Naive B cell (primary cell): ENCODE results near the gene AGL. TPM values are rescaled to one million over a fixed set of nuclear protein-coding genes. Genes with fewer than 3 reads are reported as not detected.
"Not testable (repeated sequence)": the region's sequence is repeated elsewhere in the genome, so short reads cannot be mapped to it uniquely, and the experiment has no call there.

Source experiments
- ATAC-seq, 2 donors: fragments of 150-1000 bp; cut with Tn5 transposase; 2 replicates each; pipeline ENCODE4 v1.10.0; 2021; ENCODE audit warnings: low read depth in 2 of 2, mild to moderate bottlenecking in 2 of 2, moderate library complexity in 2 of 2
- DNase-seq: peaks from one replicate; pipeline ENCODE4 v3.0.0; 2022
- H3K27ac Mint-ChIP-seq, 6 donors: one replicate each; pipeline ENCODE4 v1.8.0; 2020 to 2022; ENCODE audit warnings: mild to moderate bottlenecking in 6 of 6, mixed read lengths in 6 of 6, moderate library complexity in 5 of 6, inconsistent platforms in 2 of 6
- H3K27me3 Mint-ChIP-seq, 3 donors: one replicate each; pipeline ENCODE4 v1.8.0; 2021 to 2022; ENCODE audit warnings: mixed read lengths in 3 of 3, mild to moderate bottlenecking in 1 of 3
- H3K36me3 Mint-ChIP-seq, 2 donors: one replicate each; pipeline ENCODE4 v1.8.0; 2020 to 2022; ENCODE audit warnings: mixed read lengths in 2 of 2, inconsistent platforms in 1 of 2, mild to moderate bottlenecking in 1 of 2
- H3K4me1 Mint-ChIP-seq, 3 donors: one replicate each; pipeline ENCODE4 v1.8.0; 2020 to 2022; ENCODE audit warnings: mixed read lengths in 3 of 3, inconsistent platforms in 1 of 3, mild to moderate bottlenecking in 1 of 3, moderate library complexity in 1 of 3
- H3K4me3 Mint-ChIP-seq, 8 donors: one replicate each; pipeline ENCODE4 v1.8.0; 2020 to 2022; ENCODE audit warnings: mild to moderate bottlenecking in 8 of 8, mixed read lengths in 8 of 8, moderate library complexity in 8 of 8, inconsistent platforms in 2 of 8
- H3K9me3 Mint-ChIP-seq, 7 donors: one replicate each; pipeline ENCODE4 v1.8.0; 2020 to 2022; ENCODE audit warnings: mixed read lengths in 7 of 7, mild to moderate bottlenecking in 5 of 7, inconsistent platforms in 2 of 7, moderate library complexity in 1 of 7
- polyA plus RNA-seq, 6 donors: library from polyadenylated mRNA; unstranded; fragments of 300-500 nt; fragmentation: Illumina TruSeq; gene quantifications; one replicate each; pipeline ENCODE4 v1.2.3, GENCODE V29; 2021; ENCODE audit warnings: low read depth in 6 of 6

The AGL gene
- polyA plus RNA-seq, 6 donors from 2014 or later: 6.9 to 12.7 (median 9.7) TPM

- not testable (repeated sequence) for H3K4me1 Mint-ChIP-seq, H3K9me3 Mint-ChIP-seq, H3K36me3 Mint-ChIP-seq, DNase-seq, ATAC-seq, H3K27ac Mint-ChIP-seq, H3K27me3 Mint-ChIP-seq
- peak overlapping the region in 1 of 8 donors; percentile 25 for H3K4me3 Mint-ChIP-seq
These were observed 110.1 kb downstream of the AGL start for GRCh38 chr1:99960260-99960659.

- Mint-ChIP-seq H3K27ac (no peak overlapping the region), H3K36me3 (peaks cover 0 to 4% of the 10 kb centered on the region in 2 donors), H3K27me3 (no peaks in the 10 kb centered on the region), H3K4me3 (no peak overlapping the region), H3K9me3 (no peaks in the 10 kb centered on the region), H3K4me1 (peaks cover 0 to 3% (median 1%) of the 10 kb centered on the region in 3 donors)
- no peak for DNase-seq
- no peak for ATAC-seq
These were observed 113.1 kb downstream of the AGL start for GRCh38 chr1:99963041-99963795.

GRCh38 chr1:99964806-99965205 lies 114.6 kb downstream of the AGL start:
- Mint-ChIP-seq H3K4me3 (no peak overlapping the region), H3K4me1 (peaks cover 4 to 16% (median 12%) of the 10 kb centered on the region in 3 donors), H3K36me3 (peaks cover 0 to 4% of the 10 kb centered on the region in 2 donors), H3K27me3 (no peaks in the 10 kb centered on the region), H3K27ac (no peak overlapping the region), H3K9me3 (no peaks in the 10 kb centered on the region)
- ATAC-seq (no peak), DNase-seq (no peak)

GRCh38 chr1:99965646-99966375 lies 115.7 kb downstream of the AGL start:
- Mint-ChIP-seq H3K4me3 (no peak overlapping the region), H3K27me3 (no peaks in the 10 kb centered on the region), H3K9me3 (no peaks in the 10 kb centered on the region), H3K4me1 (peaks cover 12 to 24% (median 18%) of the 10 kb centered on the region in 3 donors), H3K36me3 (peaks cover 0 to 4% of the 10 kb centered on the region in 2 donors), H3K27ac (no peak overlapping the region)
- DNase-seq (no peak), ATAC-seq (no peak)

GRCh38 chr1:99968214-99968613 lies 118.1 kb downstream of the AGL start:
- Mint-ChIP-seq H3K9me3 (no peaks in the 10 kb centered on the region), H3K36me3 (peaks cover 0 to 4% of the 10 kb centered on the region in 2 donors), H3K4me1 (peaks cover 15 to 41% (median 21%) of the 10 kb centered on the region in 3 donors), H3K27me3 (no peaks in the 10 kb centered on the region), H3K4me3 (peak overlapping the region in 5 of 8 donors; percentile 35 to 100 (median 73)), H3K27ac (peak overlapping the region in 5 of 6 donors; percentile 21 to 91 (median 69))
- DNase-seq: no peak
- ATAC-seq: no peak

GRCh38 chr1:99969260-99969728 lies 119.1 kb downstream of the AGL start:
- no peak for DNase-seq
- H3K36me3 Mint-ChIP-seq: peaks cover 0 to 3% of the 10 kb centered on the region in 2 donors
- no peaks in the 10 kb centered on the region for H3K27me3 Mint-ChIP-seq
- H3K9me3 Mint-ChIP-seq: no peaks in the 10 kb centered on the region
- peaks cover 15 to 41% (median 21%) of the 10 kb centered on the region in 3 donors for H3K4me1 Mint-ChIP-seq
- ATAC-seq: peak; percentile 4 to 9
- peak overlapping the region; percentile 70 to 97 (median 93) for H3K27ac Mint-ChIP-seq
- peak overlapping the region; percentile 88 to 100 (median 99) for H3K4me3 Mint-ChIP-seq

- Mint-ChIP-seq H3K36me3 (peaks cover 0 to under 1% of the 10 kb centered on the region in 2 donors), H3K9me3 (no peaks in the 10 kb centered on the region), H3K4me3 (peak within 1 kb of the TSS; percentile 90 to 100 (median 99)), H3K4me1 (peaks cover 15 to 41% (median 21%) of the 10 kb centered on the region in 3 donors), H3K27ac (peak within 1 kb of the TSS; percentile 92 to 98 (median 98)), H3K27me3 (no peaks in the 10 kb centered on the region)
- peak; percentile 79 to 80 for ATAC-seq
- peak; percentile 66 for DNase-seq
These were observed 119.8 kb downstream of the AGL start, which contains the start of gene SLC35A3 for GRCh38 chr1:99969729-99970621. TSS of gene SLC35A3 (plus strand) at chr1:99969996. CDS start at chr1:99993555, 23,559 bp downstream.

GRCh38 chr1:99970713-99971255 lies 120.6 kb downstream of the AGL start:
- Mint-ChIP-seq H3K4me3 (peak overlapping the region; percentile 90 to 100 (median 99)), H3K27ac (peak overlapping the region in 5 of 6 donors; percentile 92 to 98 (median 98)), H3K27me3 (no peaks in the 10 kb centered on the region), H3K4me1 (peaks cover 15 to 41% (median 21%) of the 10 kb centered on the region in 3 donors), H3K9me3 (peaks cover 0 to 1% (median 0%) of the 10 kb centered on the region in 7 donors), H3K36me3 (peaks cover 5 to 8% of the 10 kb centered on the region in 2 donors)
- DNase-seq: no peak
- ATAC-seq: no peak

- not testable (repeated sequence) for H3K36me3 Mint-ChIP-seq, H3K27me3 Mint-ChIP-seq, DNase-seq, ATAC-seq, H3K9me3 Mint-ChIP-seq
- Mint-ChIP-seq H3K4me3 (peak overlapping the region in 5 of 8 donors; percentile 4 to 99 (median 77)), H3K27ac (peak overlapping the region in 1 of 6 donors; percentile 87), H3K4me1 (peaks cover 15 to 41% (median 21%) of the 10 kb centered on the region in 3 donors)
These were observed 121.9 kb downstream of the AGL start for GRCh38 chr1:99972066-99972465.

Other genes starting within 250 kb of the AGL start
- gene PALMD, start 204.2 kb upstream of the AGL start, polyA plus RNA-seq: not detected
- 1 to 10 TPM in 1 of 6 donors, under 1 TPM in 2, not detected in 3; 0.11 to 1.5 (median 0.13) TPM for gene FRRS1, start 83.7 kb upstream of the AGL start, polyA plus RNA-seq
- gene SLC35A3, start 119.6 kb downstream of the AGL start, polyA plus RNA-seq: 10 to 100 TPM in 4 of 6 donors, 1 to 10 TPM in 2; 5.1 to 17.4 (median 12.0) TPM